Measurements from ENCODE around the gene CBFA2T3.

CBFA2T3 gene

DNA sequence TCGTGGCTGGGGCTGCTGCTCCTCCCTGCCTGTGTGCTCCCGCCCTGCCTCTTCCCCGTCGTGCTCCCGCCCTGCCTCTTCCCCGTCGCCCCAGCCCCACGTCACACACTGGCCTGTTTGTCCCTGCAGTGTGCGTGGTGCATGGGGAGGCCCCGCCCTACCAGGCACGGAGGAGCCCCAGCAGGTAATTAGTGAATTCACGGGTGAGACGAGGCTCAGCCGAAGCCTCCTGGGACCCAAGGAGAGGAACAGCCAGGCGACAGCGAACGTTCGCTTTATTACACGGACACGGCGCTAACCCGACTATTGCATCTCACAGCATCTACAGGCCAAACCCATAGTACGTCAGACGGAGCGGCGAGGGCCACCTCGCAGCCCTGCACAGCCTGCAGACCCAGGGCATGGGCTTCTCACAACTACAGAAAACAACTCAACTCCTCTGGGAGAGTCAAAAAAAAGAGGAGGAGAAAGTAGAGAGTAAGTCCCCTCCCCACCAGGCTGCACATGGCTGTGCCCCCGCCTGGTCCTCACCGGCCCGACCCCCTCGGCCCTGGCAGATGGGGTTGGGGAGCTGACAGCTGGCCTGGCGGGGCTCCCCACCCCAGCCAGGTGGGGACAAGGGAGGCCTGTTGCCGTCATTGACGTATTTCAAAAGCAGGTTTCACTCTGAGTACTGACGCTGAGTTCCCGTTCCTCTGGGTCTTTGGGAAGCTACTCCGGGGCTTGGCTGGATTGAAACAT is 106.2 kb downstream of the CBFA2T3 start:
- no peak for DNase-seq

DNA sequence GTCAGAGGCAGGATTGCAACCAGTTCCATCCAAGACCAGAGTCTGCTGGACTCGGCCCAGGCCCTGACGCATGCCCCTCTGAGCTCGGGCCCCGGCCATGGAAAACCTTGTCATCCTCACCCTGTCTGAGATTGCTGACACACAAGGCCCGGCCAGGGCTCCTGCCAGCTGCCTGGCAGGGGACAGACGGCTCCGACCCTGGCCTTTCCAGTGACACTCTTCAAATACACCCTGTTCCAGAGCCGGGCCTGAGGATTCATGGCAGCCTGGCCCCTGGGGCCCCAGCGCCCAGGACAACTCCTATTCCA is 107.4 kb downstream of the CBFA2T3 start:
- DNase-seq = no peak

DNA sequence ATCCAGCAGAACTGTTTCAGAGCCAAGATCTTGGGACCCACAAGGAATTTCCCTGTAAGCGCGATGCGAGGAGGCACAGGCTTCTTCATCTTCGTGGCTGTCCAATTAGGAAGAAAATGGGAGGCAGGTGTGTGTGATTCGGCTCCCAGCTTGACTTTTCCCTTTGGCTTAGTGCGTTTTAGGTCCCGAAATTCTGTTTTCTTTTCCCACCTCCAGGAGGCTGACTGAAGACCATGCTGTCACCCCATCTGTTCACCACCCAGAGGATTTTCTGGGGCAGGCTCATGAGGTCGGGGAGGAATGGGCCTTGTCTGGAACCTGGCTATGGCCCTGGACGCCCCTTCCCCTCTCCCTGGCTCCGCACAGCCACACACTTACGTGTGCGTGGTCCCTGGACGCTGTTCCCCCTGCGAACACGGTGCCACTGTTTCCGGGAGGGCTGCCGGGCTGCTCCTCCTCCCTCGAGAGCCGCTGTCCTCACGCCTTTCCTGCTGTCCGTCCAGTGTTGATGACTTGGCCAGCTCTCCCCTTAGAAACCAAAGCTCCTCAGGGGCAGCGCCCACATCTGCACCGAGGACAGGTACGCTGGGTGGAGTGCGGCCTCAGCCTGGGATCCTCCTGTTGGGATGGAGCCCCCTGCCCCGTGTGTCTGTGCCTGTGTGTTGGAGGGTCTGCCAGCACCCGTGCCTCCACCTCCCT is 107.9 kb downstream of the CBFA2T3 start:
- DNase-seq = no peak

DNA sequence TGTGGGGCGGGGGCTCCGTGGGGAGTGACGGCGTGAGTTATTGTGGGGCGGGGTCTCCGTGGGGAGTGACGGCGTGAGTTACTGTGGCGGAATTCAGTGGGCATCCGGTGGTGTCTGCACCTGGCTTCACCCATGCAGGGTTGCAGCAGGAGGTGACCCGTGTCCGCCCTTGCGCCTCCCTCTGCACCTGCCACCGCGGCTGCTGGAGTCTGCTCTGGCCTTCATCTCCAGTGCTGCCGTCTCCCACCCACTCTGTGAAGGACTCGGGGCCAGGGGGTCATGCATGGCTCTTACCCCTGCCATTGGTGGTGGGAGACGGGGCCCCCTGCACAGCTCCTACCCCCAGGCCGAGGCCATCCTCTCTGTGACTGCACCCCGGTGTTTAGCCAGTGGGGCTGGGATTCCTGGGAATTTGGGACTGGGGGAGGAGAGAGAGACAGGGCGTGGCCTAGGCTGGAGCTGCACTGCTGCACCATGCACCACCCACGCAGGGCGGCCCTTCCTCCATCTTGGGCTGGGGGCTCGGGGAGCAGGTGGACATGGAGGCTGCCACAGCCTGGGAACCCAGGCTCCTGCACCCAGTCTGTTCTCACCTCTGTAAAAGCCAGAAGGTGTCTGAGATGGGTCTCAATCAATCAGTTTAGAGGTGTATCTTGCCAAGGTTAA is 109.3 kb downstream of the CBFA2T3 start:
- DNase-seq = no peak

DNA sequence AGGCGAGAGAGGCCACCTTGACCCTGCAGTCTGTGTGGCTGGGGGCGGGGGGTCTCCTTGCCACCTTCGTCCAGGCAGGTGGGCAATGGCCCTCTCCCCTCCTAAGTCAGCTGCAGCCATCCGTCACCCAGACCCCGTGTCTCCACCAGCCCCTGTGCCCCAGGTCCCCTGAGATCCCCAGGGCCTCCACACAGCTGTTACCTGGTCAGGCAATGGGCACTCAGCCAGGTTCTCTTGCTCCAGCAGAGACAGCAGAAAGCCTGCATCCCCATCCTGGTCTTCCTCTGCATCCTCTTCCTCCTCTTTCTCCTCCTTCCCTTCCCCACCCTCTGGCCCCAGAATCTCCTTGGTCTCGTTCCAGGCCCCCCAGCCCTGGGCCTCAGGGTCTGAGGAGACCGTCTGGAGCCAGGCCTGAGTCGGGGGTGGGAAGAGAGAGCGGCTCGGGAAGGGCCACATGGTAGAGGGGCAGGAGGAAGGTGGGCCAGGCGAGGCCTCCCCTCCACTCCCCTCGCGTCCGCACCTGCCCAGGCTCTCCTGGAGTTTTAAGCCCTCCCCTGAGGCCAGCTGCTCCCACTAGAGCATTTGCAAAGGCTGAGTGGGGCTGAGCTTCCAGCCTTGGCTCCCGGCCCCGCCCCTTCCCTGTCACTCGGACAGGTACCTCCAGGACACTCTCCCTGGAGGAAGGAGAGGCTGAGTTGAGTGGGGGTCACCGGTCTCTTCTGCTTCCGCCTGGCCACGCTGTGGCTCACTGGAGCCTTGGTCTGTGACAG is 110.7 kb downstream of the CBFA2T3 start, which contains the start of gene PABPN1L:
TSS of gene PABPN1L (minus strand) at position 510 of the 770 bp plus-strand sequence. CDS start at position 456, 54 bp downstream.
- DNase-seq = no peak

DNA sequence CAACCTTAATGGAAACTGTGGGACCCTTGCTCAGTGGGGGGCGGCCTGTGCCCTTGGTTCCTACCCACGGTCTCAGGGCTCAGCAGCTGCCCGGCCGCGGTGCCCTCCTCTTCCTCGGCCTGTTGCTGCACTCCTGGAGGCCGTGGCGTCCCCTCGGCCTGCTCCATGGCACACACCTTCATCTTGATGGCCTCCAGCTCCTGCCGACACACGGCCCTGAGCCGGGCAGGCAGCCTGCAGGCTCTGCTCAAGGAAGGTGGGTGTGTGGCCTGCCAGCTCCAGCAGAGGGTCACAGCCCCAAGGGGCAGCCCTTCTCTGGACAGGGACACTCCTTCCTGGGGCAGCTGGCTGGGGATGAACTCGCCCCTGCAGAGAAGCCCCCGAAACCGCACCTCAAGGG is 111.3 kb downstream of the CBFA2T3 start:
- DNase-seq = no peak

DNA sequence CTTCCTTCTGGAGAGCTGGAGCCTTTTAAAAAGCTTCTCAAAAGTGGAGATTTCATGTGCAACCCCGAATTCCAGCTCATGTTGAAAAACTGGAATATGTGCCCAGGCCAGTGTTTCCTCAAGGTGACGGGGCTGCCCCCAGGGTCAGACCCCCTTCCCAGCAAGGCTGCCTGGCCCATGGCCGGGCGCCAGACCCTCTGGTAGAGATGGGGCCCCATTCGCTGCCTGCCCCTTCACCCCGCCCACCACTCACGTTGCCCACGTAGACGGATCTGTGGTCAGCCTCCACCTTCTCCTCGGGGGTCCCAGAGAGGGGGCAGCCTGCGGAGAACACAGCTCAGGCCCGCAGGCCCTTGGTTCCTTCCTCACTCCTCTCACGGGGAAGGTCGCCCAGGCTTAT is 111.7 kb downstream of the CBFA2T3 start:
- DNase-seq = no peak

DNA sequence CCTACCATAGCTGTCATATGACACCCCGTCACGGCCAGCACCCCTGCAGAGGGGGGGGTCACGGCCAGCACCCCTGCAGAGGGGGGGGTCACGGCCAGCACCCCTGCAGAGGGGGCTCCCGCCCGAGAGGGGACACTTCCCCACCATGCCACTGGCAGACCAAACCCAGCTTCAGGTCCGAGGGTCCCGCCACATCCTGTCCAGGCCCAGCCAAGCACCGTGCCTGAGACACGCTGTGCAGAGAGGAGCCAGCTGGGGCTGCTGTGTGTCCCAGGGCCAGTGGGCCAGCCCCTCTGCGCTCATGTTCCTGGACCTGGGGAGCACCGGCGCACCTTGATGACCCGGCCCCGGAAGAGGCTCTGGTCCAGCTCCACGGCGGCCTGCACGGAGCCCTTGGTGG is 112.5 kb downstream of the CBFA2T3 start:
- no peak for DNase-seq

DNA sequence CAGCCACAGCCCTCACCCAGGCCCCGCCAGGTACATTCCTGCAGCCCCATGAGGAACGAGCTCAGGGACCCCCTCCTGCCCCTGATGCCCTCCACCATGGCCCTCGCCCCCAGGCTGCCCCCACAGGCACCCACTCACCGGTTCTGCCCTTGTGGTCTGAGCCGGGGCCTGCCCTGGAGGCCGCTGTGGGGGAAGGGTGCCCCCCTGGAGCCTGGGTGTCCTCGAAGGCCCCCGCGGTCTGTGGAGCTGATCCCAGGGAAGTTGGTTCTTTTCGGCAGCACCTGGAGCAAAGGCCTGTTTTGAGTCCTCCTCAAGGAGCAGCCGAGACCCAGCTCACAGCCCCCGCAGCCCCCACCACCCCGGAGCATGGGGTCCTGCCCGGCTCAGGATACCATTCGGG is 112.9 kb downstream of the CBFA2T3 start:
- no peak for DNase-seq

DNA sequence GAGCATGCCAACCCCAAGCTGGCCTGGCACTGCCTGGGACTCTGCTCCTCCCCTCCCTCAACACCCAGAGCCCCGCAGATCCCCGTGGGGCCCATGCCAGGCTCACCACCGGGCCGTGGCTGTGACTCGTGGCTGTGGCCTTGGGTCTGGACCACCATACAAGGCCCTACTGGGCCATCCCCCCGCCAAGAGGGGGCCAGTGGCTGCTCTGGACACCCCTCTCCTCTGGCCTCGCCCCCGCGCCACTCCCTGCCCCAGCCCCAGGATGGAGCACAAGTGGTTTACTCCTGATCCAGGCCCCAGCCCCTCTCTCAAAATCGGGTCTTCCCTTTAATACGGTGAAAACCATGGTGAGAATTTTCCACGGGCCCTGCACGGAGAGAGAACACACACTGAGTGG is 113.6 kb downstream of the CBFA2T3 start:
- no peak for DNase-seq

DNA sequence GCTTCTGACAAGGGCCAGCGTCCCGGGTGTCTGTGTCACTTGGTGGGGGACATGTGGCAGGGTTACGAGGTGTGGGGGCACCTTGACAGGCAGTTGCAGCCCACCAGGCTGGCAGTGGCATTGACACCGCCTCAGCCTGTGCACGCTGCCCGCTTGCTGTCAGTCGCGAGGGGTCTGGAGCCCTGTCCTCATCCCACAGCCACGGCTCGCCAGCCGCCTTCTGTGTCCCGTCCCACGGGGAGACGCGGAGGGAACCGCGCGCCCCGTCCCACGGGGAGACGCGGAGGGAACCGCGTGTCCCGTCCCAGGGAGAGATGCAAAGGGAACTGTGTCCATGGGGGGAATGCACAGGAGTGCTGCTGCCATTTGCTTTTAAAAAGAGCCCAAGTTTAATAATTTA is 114.0 kb downstream of the CBFA2T3 start:
- no peak for DNase-seq

DNA sequence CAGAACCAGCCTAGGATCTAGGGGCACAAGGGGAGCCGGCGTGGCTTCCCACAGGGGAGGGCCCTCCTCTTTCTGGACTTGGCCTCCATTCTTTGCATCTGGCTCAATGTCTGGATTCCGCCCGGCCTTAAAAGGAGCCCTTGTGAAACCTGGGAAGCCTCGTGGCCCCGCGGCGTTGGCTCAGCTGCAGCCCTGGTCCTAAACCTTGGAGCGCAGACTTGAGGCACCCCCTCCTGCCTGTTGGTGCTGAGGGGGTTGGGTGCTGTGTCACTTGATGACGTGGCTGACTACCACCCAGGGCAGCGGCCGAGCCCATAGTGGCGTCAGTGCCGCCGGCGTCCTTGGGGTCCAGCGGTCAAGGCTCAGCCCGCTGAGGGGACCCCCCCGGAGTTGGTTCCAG is 115.6 kb downstream of the CBFA2T3 start:
- no peak for DNase-seq

DNA sequence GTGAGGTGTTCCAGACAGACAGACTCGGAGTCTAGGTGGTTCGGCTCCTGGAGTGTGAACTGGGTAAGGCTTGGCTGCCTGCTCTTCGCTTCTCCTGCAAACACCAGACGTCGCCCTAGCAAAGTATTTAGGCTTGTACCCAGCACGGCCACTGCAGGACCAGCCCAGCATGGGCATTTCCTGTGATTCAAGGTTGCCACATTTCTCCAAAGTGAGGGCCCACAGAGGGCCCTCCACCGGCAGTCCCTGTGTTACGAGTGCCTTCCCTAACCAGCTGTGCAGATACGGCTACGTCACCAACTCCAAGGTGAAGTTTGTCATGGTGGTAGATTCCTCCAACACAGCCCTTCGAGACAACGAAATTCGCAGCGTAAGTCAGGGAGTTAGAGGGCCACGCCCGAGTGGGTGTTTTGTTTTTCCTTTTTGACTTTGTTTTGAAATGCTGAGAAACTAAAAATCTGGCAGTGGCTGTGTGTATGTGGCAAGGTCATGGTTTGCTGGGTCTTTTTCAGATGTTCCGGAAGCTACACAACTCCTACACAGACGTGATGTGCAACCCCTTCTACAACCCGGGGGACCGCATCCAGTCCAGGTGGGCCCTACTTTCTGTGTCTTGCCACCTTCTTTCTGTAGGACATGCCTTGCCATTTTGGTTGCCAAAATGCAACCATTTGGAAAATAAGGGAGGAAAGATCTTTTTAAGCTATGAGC is 117.5 kb downstream of the CBFA2T3 start:
- no peak for DNase-seq

DNA sequence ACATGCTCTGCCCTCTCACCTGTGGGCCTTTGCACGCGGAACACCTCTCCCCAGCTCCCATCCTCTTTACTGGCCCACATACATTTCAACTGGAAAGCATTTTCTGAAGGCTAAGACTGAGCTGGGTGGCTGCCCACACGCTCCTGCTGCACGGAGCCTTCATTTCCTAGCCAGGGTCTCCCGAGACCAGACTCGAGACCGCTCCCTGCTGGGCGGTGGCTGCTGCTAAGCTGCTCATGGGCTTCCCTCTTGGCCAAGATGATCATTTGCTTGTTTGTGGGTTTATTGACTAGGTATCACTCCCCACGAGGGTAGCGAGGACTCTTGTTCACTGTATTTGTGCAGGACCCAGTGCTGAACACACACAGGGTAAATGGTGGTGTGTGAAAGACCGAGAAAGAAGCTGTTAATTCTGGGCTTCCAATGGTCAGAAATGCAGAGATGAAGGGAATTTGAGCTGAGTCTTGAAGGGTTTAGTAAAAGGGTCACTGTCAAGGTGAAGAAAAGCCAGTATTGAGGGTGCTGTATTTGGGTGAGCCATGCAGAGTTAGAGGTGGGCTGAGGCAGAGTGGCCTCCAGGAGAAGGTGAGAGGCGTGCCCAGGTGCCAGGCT is 119.2 kb downstream of the CBFA2T3 start:
- DNase-seq = peak; percentile 78

DNA sequence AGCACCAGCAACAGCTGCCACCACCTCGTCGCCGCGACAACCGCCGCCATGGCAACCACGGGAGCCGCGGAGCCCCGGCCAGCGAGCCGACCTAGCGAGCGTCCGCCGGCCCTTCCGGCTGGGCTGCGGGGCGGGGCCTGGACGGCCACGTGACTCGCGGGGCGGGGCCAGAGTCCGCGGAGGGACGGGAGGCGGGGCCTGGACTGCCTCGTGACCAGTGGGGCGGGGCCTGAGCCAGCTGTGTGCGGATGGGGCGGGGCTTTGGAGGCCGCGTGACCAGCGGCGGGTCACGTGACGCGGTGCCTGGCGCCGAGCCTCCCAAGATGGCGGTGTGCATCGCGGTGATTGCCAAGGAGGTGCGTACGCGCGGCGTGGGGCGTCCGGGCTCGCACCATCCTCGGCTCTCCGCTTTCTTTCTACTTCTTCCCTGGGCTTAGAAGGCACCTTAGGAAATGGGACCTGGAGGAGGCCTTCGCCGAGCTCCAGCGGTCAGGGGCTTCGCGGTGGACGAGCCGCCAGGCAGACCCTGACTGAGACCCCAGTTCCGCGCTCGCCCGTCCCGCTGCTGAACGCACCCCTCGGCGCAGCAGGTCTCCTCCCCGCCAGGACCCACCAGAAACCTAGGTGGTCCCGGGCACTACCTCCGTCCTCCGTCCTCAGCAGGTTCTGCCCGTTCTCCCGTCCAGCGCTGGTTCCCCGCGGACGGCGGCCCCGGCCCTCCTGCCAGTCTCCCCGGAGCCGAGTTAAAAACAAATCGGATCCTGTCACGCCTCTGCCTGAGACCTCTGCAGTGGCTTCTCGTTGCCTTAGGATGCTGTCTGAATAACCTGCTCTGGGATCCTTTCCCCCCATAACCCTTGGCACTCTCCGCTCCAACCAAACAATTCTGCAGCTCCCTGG is 119.9 kb downstream of the CBFA2T3 start, which contains the start of the genes GALNS and TRAPPC2L:
TSS of gene GALNS (minus strand) at position 120 of the 900 bp plus-strand sequence. CDS start at position 50, 70 bp downstream.
TSS of gene TRAPPC2L (plus strand) at position 300 of the 900 bp plus-strand sequence. CDS start at position 324, 24 bp downstream.
- peak; percentile 99 for DNase-seq

DNA sequence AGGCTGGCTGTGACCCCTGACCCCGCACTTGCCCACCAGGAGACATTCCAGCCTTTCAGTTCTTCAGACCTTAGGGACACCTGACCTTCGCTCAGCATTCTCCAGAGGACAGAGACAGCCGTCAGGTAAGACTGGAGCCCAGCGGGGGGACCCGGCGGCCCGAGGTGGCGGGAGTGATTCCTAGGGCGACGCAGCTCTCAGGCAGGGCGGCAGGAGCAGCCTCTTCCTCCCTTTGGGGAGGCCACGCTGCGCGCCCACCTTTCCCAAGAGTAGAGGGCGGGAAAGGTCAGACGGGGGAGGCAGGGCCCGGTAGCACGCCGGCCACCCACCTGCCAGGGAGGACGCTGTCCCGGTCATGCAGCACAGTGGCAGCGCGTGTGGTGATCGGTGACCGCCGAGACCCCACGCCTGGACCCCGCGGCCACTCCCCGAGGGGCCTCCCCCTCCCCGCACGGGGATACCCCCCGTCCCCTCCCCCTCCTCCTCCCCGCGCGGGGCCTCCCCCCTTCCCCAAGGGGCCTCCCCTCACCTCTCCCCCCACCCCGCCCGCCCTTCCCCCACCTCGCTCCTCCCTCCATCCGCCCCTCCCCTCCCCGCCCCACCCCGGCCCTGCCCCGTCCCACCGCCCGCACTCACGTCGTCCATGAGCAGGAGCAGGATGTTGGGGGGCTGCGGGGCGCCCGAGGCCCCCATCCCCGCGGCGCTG is 120.7 kb downstream of the CBFA2T3 start:
- peak; percentile 38 for DNase-seq

DNA sequence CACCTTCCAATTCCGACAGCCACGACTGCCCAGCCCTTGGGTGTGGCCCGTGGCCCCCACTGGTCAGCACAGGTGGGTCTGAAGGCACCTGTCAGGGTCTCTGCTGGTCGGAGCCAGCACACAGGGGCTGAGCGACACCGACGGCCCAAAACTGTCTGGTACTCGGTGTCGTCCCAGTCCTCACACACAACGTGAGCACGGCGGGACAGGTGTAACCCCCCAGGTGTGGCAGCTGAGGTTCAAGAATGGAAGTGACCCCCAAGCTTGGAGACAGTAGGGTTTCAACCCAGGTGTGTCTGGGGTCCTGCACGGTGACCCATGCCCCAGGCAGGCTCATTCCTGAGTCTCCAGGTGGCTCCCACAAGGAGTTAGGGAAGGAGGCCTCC is 121.3 kb downstream of the CBFA2T3 start:
- no peak for DNase-seq

DNA sequence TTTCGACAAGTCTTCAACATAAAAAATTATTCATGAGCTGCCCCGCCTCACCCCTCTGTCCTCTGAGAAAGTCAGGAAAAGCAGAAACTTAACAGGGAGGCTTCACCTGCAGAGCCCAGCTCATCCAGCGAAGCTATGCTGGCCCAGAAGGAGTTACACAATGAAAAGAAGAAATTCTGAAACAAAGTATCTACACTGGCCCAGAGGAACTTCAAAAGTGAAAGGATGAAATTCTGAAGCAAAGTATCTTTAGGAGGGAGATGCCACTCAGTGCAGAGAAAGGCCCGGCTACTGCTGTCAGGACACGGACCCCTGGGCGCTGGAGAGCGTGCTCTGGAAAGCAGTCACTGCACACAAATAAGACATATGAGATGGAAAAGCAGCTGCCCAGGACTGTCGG is 121.8 kb downstream of the CBFA2T3 start:
- no peak for DNase-seq

DNA sequence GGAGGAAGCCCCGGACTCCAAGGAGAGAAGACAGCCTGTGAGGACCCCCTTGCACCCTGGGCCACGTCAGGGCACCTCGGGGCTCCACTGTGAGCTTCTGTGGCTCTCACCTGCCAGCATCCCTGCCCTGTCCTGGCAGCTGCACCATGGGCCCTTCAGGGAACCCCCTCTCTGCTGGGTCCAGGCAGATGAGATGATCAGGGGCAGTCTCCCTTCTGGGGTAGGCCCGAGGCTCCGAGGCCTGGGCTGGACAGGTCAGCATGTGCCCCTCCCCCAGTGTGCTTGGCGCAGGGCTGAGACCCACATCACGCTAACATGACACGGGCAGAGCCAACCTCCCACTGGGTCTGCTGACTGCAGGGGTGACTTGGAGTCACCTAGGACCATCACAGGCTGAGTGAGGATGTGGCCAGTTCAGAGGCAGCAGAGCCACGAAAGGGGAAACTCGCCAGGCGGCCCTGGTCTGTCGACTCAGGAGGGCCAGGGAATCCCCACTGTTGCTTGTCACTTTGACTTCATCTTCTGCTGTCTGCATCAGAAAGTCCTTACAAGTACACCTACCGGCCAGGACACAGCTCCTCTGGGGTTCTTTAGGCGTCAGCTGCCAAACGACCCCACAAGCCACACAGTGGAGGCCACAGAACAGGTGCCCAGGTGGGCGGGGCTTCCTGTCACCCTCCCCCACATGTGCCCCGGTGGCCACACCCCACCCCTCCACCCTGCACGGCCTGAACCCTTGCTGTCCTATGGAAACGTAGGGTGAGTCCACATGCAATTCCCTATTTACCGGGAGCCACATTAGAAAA is 122.5 kb downstream of the CBFA2T3 start:
- peak; percentile 31 for DNase-seq
